ENCODE measurements around the gene CHD1. TPM values are rescaled to one million over a fixed set of nuclear protein-coding genes. Genes with fewer than 3 reads are reported as not detected.

Gene CHD1
- total RNA-seq, 6 experiments from 2014 or later: 11.0 to 26.2 (median 15.2) TPM

DNA sequence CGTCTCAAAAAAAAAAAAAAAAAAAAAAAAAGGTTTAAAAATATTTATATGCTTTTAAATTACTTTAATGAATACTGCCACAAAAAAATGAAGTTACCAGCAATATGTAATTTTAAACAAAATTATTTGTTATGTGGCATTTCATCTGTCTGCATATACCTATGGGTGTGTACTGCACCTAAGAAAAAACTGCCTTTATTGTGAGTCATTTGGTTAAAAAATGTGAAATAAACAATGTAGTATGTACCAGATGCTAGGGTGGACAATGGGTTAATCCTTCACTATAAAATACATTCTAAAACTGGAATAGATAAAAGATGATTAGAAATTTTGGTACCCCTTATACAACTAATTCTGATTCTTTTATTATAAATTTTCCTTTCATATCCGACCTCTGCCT is 12.3 kb downstream of the CHD1 start:
- peaks cover 0 to 15% (median 1%) of the 10 kb centered on the region in 4 donors for H3K36me3 ChIP-seq
- DNase-seq: no peak
- no peaks in the 10 kb centered on the region for H3K9me3 ChIP-seq
- TF ChIP-seq POLR2A (IDR thresholded peaks at IDR 0.05): no peak
- no peak overlapping the region for H3K4me3 ChIP-seq
- no peak for ATAC-seq
- H3K4me1 ChIP-seq: peaks cover 0 to 14% (median 0%) of the 10 kb centered on the region in 4 donors
- H3K27me3 ChIP-seq: no peaks in the 10 kb centered on the region
- no peak overlapping the region for H3K27ac ChIP-seq
- WGBS (ENCODE audit: insufficient coverage, low coverage, low lambda C conversion rate, missing lambda C conversion rate): 37% methylated on average over 2 of the region's 2 CpGs
- intact Hi-C loops (cut with DNase I): no loop called here

GRCh38 chr5:98913911-98914310 is 14.9 kb downstream of the CHD1 start:
- intact Hi-C loops (cut with DNase I): no loop called here
- Histone ChIP-seq H3K9me3 (no peaks in the 10 kb centered on the region), H3K36me3 (no peaks in the 10 kb centered on the region), H3K27me3 (no peaks in the 10 kb centered on the region), H3K4me3 (no peak overlapping the region), H3K4me1 (peaks cover 0 to 11% (median 0%) of the 10 kb centered on the region in 4 donors), H3K27ac (no peak overlapping the region)
- no peak for TF ChIP-seq CTCF (IDR thresholded peaks at IDR 0.05)
- TF ChIP-seq POLR2A (IDR thresholded peaks at IDR 0.05): no peak
- DNase-seq (no peak), ATAC-seq (no peak)

DNA sequence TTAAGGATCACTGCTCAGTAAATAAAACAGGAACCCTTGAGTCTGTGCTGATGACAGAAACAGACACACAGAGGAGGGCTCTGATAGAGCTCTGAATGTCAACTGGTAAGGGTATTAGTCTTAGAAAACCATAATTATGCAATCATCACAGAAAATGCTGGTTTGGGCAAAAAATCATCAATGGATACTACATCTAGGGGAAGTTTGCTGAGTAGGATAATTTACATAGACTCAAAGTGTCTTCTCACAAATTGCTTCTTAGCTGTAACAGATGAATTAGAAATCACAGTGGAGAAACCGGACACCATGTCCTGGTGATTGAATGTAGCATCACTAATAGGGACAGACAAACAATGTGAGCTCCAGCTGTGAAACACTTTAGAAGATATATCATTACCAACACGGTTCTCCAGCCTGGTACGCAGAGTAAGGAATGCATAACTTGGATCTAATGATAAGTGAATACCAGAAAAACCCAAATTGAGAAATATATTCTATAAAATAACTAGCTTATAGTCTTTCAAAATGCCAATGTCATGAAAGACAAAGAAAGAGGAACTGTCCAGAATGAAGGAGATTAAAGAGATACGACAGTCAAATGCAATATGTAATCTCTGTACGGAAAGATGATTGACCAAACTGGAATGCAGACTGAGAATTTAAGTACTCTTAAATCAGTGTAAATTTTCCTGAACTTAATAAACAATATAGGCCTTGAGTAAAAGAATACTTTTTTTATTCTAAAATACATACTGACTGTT is 17.3 kb downstream of the CHD1 start:
- ATAC-seq (peak in 3 of 4 donors; percentile 25 to 53 (median 48)), DNase-seq (no peak)
- intact Hi-C loops (cut with DNase I): no loop called here
- Histone ChIP-seq H3K36me3 (no peaks in the 10 kb centered on the region), H3K4me1 (peaks cover 0 to 7% (median 0%) of the 10 kb centered on the region in 4 donors), H3K27ac (no peak overlapping the region), H3K27me3 (no peaks in the 10 kb centered on the region), H3K4me3 (no peak overlapping the region), H3K9me3 (no peaks in the 10 kb centered on the region)
- TF ChIP-seq CTCF (IDR thresholded peaks at IDR 0.05) (no peak), POLR2A (IDR thresholded peaks at IDR 0.05) (no peak)
- 64% methylated on average over 5 of the region's 5 CpGs for WGBS (ENCODE audit: insufficient coverage, low coverage, low lambda C conversion rate, missing lambda C conversion rate)

GRCh38 chr5:98909363-98909762 is 19.4 kb downstream of the CHD1 start:
- H3K27me3 ChIP-seq: no peaks in the 10 kb centered on the region
- intact Hi-C loops (cut with DNase I): loop anchor here (5.0 to 10.0 kb wide), 2 partner anchors 125 to 153 kb away; no protein-coding TSS in a partner anchor
- no peaks in the 10 kb centered on the region for H3K9me3 ChIP-seq
- no peaks in the 10 kb centered on the region for H3K4me1 ChIP-seq
- H3K36me3 ChIP-seq: no peaks in the 10 kb centered on the region
- no peak for DNase-seq
- no peak for ATAC-seq
- H3K27ac ChIP-seq: no peak overlapping the region
- 91% methylated on average over 2 of the region's 2 CpGs for WGBS (ENCODE audit: insufficient coverage, low coverage, low lambda C conversion rate, missing lambda C conversion rate)
- H3K4me3 ChIP-seq: no peak overlapping the region
- TF ChIP-seq POLR2A (IDR thresholded peaks at IDR 0.05) (no peak), CTCF (IDR thresholded peaks at IDR 0.05) (no peak)

DNA sequence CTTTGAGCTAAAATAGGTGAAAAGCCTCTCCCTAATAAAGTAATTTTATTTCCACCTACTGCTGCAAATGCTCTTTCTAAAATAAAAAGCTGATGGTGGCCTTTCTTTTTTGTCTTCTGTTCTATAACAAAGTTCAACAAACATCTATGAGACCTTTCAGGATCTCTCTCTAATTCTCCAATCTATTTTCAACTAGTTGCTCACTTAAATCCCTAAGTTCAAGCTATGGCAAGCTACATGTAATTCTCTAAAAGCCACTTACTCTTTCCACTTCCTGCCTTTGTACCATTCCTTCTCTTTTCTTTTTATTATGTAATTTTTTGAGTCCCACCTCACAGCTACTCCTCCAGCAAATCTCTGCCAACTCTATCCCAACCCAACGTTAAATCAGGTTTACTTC is 20.9 kb downstream of the CHD1 start:
- Histone ChIP-seq H3K4me1 (no peaks in the 10 kb centered on the region), H3K4me3 (no peak overlapping the region), H3K27me3 (no peaks in the 10 kb centered on the region), H3K36me3 (peaks cover 0 to 8% (median 0%) of the 10 kb centered on the region in 4 donors), H3K27ac (no peak overlapping the region), H3K9me3 (no peaks in the 10 kb centered on the region)
- no peak for ATAC-seq
- TF ChIP-seq CTCF (IDR thresholded peaks at IDR 0.05) (no peak), POLR2A (IDR thresholded peaks at IDR 0.05) (no peak)
- no peak for DNase-seq
- intact Hi-C loops (cut with DNase I): loop anchor here (5.0 to 10.0 kb wide), 2 partner anchors 127 to 154 kb away; no protein-coding TSS in a partner anchor
- WGBS (ENCODE audit: insufficient coverage, low coverage, low lambda C conversion rate, missing lambda C conversion rate): 48% methylated on average over 1 of the region's 1 CpG
